KMS-11 (cell line): ENCODE results near the gene KRTAP2-2.
"Not testable (repeated sequence)": the region's sequence is repeated elsewhere in the genome, so short reads cannot be mapped to it uniquely, and the experiment has no call there.

Experiments used
- H2AFZ ChIP-seq: fragments of 200-600 bp; sonication (generic); 2 replicates; pipeline ENCODE4 v1.6.1; 2016; ENCODE audit warnings: antibody characterized with exemption, mixed run types, low read depth
- H3K27ac ChIP-seq: fragments of 200-600 bp; sonication (generic); 2 replicates; pipeline ENCODE4 v1.6.1; 2016; ENCODE audit warnings: mild to moderate bottlenecking, mixed run types
- H3K27me3 ChIP-seq: fragments of 200-600 bp; sonication (generic); 2 replicates; pipeline ENCODE4 v1.6.1; 2017; ENCODE audit warnings: mild to moderate bottlenecking, low read depth, mixed run types, moderate library complexity; ENCODE audit not compliant: insufficient read depth
- H3K36me3 ChIP-seq: fragments of 200-600 bp; sonication (generic); 2 replicates; pipeline ENCODE4 v1.6.1; 2017; ENCODE audit warnings: mild to moderate bottlenecking, mixed run types; ENCODE audit not compliant: insufficient read depth
- H3K4me1 ChIP-seq: fragments of 200-600 bp; sonication (generic); 2 replicates; pipeline ENCODE4 v1.6.1; 2016; ENCODE audit warnings: mild to moderate bottlenecking, low read depth, mixed run types; ENCODE audit not compliant: poor library complexity, severe bottlenecking
- H3K4me2 ChIP-seq: fragments of 200-600 bp; sonication (generic); 2 replicates; pipeline ENCODE4 v1.7.0; 2016; ENCODE audit warnings: mild to moderate bottlenecking, mixed run types
- H3K4me3 ChIP-seq: fragments of 200-600 bp; sonication (generic); IDR thresholded peaks from 2 replicates; pipeline ENCODE4 v1.6.1; 2017; ENCODE audit warnings: low read depth, low read length, mixed read lengths; ENCODE audit not compliant: insufficient read depth
- H3K79me2 ChIP-seq: fragments of 200-600 bp; sonication (generic); 2 replicates; pipeline ENCODE4 v1.6.1; 2016; ENCODE audit warnings: low read depth, mixed run types; ENCODE audit not compliant: insufficient read depth
- H3K9ac ChIP-seq: fragments of 200-600 bp; sonication (generic); 2 replicates; pipeline ENCODE4 v1.6.1; 2016; ENCODE audit warnings: mild to moderate bottlenecking, mixed run types
- H4K20me1 ChIP-seq: fragments of 200-600 bp; sonication (generic); 2 replicates; pipeline ENCODE4 v1.6.1; 2016; ENCODE audit warnings: mild to moderate bottlenecking, mixed run types; ENCODE audit not compliant: insufficient read depth
- TF ChIP-seq, protein P1 (sequence below): fragments of 200-600 bp; sonication (generic); conservative IDR thresholded peaks from 2 replicates; pipeline ENCODE4 v1.6.1; 2017; ENCODE audit warnings: low read depth, mild to moderate bottlenecking, antibody characterized with exemption, low read length, moderate library complexity, mixed read lengths

The KRTAP2-2 gene

DNA sequence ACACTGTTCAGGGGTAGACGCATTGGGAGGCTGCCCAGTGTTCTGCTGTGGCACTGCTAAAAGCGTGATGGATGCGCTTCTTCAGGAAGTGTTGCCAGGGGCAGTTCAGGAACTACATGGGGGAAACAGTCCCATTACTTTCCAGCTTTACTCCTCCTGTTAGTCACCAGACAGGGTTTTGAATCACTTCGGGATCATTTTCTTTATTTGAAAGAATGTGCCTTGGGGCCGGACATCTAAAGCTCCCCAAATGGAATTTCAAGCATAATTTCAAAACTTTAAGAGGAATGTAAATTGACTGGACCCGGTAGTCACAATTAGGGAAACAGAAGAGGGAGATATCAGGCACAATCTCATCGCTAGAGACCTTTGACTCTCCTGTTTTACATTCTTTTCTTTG lies 6.6 kb downstream of the KRTAP2-2 start:
- Histone ChIP-seq H3K79me2 (no peaks in the 10 kb centered on the region), H3K27ac (no peak overlapping the region), H2AFZ (no peak overlapping the region), H3K9ac (no peak overlapping the region), H3K36me3 (no peaks in the 10 kb centered on the region), H3K27me3 (no peaks in the 10 kb centered on the region), H3K4me3 (no peak overlapping the region), H4K20me1 (no peaks in the 10 kb centered on the region), H3K4me2 (no peak overlapping the region), H3K4me1 (no peaks in the 10 kb centered on the region)
- TF ChIP-seq, protein P1, sequence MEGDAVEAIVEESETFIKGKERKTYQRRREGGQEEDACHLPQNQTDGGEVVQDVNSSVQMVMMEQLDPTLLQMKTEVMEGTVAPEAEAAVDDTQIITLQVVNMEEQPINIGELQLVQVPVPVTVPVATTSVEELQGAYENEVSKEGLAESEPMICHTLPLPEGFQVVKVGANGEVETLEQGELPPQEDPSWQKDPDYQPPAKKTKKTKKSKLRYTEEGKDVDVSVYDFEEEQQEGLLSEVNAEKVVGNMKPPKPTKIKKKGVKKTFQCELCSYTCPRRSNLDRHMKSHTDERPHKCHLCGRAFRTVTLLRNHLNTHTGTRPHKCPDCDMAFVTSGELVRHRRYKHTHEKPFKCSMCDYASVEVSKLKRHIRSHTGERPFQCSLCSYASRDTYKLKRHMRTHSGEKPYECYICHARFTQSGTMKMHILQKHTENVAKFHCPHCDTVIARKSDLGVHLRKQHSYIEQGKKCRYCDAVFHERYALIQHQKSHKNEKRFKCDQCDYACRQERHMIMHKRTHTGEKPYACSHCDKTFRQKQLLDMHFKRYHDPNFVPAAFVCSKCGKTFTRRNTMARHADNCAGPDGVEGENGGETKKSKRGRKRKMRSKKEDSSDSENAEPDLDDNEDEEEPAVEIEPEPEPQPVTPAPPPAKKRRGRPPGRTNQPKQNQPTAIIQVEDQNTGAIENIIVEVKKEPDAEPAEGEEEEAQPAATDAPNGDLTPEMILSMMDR: no peak

DNA sequence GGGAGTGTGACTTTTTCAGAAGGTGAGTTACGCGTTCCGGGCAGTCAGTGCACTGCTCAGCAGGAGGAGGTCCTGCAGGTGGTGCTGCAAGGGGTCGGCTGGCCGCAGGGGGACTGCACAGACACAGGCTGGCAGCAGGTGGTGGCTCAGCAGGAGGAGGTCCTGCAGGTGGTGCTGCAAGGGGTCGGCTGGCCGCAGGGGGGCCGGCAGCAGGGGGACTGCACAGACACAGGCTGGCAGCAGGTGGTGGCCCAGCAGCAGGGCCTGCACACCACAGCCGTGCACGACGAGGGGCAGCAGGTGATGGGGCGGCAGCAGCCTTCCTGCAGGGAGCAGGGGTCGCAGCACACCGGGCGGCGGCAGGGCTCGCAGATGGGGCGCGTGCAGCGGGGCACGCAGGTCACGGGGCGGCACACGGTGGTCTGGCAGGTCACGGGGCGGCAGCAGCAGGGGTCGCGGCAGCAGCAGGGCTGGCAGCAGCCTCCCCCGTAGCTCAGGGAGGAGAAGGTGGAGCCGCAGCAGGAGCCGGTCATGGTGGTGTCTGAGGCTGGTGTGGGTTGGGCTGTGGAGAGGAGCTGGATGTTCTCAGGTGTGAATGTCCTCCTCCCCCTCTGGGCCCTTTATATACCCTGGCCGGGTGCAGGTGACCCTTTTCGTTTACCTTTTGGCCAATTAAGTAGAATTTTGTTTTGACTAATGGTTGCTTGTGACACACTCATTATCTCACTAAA lies 8.1 kb downstream of the KRTAP2-2 start, which contains the start of gene KRTAP2-1:
Gene KRTAP2-1, minus strand, starts transcription at position 582 of the 731 bp plus-strand sequence. Its CDS starts 49 bp downstream, at position 533.
- H2AFZ ChIP-seq, H3K4me3 ChIP-seq, H3K27me3 ChIP-seq, H3K27ac ChIP-seq, H3K9ac ChIP-seq, H3K4me2 ChIP-seq, H3K36me3 ChIP-seq, H3K4me1 ChIP-seq, H4K20me1 ChIP-seq, H3K79me2 ChIP-seq: not testable (repeated sequence)

DNA sequence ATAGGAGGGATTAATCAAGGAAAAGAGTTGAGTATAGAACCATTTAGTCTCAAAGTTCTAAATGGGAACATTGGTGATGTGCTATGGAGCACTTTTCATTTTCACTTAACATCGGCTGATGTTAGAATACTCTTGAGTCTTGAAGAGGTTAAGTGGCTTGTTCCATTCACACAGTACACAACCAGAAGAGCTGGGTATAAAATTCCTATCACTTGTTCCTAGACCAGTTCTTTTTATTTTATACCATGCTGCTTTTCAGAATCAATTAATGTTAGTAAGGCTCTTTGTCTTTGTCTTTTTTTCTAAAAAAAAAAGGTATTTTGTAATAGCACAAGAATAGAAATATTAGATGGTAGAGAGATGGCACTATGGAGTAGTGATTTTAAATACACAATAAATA lies 12.1 kb downstream of the KRTAP2-2 start:
- H3K36me3 ChIP-seq: no peaks in the 10 kb centered on the region

DNA sequence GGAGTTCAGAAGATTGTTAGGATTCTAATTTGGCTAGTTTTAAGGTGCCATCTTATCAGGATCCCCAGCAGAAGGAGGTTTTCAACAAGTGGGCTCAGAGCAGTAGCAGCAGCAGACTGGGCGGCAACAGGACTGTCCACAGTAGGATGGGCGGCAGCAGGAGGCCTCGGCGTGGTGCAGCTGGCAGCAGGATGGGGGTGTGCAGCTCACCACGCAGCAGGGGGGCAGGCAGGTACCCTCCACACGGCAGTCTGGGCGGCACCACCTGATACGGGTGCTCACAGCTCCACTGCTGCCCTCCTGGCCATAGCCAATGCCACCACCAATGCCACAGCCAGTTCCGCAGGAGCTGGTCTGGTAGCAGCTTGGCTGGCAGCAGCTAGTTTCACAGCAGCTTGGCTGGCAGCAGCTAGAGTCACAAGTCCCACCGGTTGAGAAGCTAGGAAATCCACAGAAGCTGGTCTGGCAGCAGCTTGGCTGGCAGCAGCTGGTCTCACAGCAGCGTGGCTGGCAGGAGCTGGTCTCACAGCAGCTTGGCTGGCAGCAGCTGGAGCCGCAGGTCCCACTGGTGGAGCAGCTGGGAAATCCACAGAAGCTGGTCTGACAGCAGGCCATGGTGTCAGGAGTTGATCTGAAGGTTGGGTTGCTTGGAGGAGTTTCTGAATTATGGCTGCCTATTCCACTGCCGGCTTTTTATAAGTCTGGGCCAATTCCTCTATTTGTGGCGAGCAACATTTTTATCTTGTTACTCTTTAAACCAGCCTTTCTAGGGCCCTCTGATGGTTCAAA lies 14.1 kb downstream of the KRTAP2-2 start, which contains the start of gene KRTAP1-1:
Gene KRTAP1-1, minus strand, starts transcription at position 668 of the 789 bp plus-strand sequence. Its CDS starts 53 bp downstream, at position 615.
- H3K79me2 ChIP-seq, H3K9ac ChIP-seq, H4K20me1 ChIP-seq, H3K4me1 ChIP-seq, H2AFZ ChIP-seq, H3K36me3 ChIP-seq, H3K27me3 ChIP-seq, H3K4me3 ChIP-seq, H3K4me2 ChIP-seq, H3K27ac ChIP-seq: not testable (repeated sequence)

More for the DNA sequence above, 12.1 kb downstream of the KRTAP2-2 start:
- no peaks in the 10 kb centered on the region for H3K27me3 ChIP-seq
- H3K9ac ChIP-seq: no peak overlapping the region
- H4K20me1 ChIP-seq: no peaks in the 10 kb centered on the region
- no peak overlapping the region for H3K4me3 ChIP-seq
- H3K79me2 ChIP-seq: no peaks in the 10 kb centered on the region
- no peak overlapping the region for H3K4me2 ChIP-seq
- H3K4me1 ChIP-seq: no peaks in the 10 kb centered on the region
- no peak overlapping the region for H3K27ac ChIP-seq
- TF ChIP-seq, protein P1: no peak
- no peak overlapping the region for H2AFZ ChIP-seq

DNA sequence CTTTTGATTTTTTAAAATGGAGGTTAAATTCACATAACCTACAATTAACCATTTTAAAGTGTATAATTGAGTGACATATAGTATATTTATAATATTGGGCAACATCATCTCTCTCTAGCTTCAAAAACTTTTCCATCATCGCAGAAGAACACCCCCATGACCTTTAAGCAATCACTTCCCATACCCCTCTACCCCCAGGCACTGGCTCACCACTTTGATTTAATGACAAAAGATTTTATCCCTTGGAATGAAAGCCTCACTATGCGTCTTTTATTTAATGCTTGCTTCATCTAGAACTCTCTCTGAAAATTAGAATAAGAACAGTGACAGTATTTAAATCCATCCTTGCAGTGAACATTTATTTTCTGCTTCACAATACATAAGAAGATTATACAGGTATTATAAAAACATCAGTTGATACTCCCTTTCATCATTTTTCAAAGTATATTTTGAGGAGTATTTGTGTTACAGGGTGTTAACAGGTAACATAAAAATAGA lies 17.1 kb downstream of the KRTAP2-2 start:
- no peak overlapping the region for H3K4me2 ChIP-seq
- no peak overlapping the region for H2AFZ ChIP-seq
- no peaks in the 10 kb centered on the region for H3K79me2 ChIP-seq
- H3K27ac ChIP-seq: no peak overlapping the region
- H3K4me3 ChIP-seq: no peak overlapping the region
- H3K4me1 ChIP-seq: no peaks in the 10 kb centered on the region
- no peaks in the 10 kb centered on the region for H3K36me3 ChIP-seq
- no peak overlapping the region for H3K9ac ChIP-seq
- no peaks in the 10 kb centered on the region for H3K27me3 ChIP-seq
- no peaks in the 10 kb centered on the region for H4K20me1 ChIP-seq
- TF ChIP-seq, protein P1: no peak

DNA sequence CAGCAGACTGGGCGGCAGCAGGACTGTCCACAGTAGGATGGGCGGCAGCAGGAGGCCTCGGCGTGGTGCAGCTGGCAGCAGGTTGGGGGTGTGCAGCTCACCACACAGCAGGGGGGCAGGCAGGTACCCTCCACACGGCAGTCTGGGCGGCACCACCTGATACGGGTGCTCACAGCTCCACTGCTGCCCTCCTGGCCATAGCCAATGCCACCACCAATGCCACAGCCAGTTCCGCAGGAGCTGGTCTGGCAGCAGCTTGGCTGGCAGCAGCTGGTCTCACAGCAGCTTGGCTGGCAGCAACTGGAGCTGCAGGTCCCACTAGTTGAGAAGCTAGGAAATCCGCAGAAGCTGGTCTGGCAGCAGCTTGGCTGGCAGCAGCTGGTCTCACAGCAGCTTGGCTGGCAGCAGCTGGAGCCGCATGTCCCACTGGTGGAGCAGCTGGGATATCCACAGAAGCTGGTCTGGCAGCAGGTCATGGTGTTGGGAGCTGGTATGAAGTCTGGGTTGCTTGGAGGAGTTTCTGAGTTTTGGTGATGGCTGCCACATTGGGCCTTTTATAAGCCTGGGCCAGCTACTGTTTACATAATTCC lies 20.6 kb downstream of the KRTAP2-2 start, which contains the start of gene KRTAP1-3:
Gene KRTAP1-3, minus strand, starts transcription at position 529 of the 590 bp plus-strand sequence. Its CDS starts 53 bp downstream, at position 476.
- not testable (repeated sequence) for H3K27ac ChIP-seq, H3K36me3 ChIP-seq, H3K4me2 ChIP-seq, H3K4me3 ChIP-seq, H3K27me3 ChIP-seq, H3K9ac ChIP-seq, H3K4me1 ChIP-seq, H3K79me2 ChIP-seq, H4K20me1 ChIP-seq, H2AFZ ChIP-seq
